Measurements from ENCODE around the gene ZNF407.

- no peak for TF ChIP-seq GATA3 (IDR thresholded peaks at IDR 0.05; ENCODE audit: low read depth, low read length)
- TF ChIP-seq GATA2 (IDR thresholded peaks at IDR 0.05; ENCODE audit: low read depth, low read length): no peak
These were observed 170.4 kb downstream of the ZNF407 start for GRCh38 chr18:74768096-74768495.

Measured in SH-SY5Y (cell line).